ENCODE measurements around the gene EYS. TPM values are rescaled to one million over a fixed set of nuclear protein-coding genes. Genes with fewer than 3 reads are reported as not detected.

EYS gene
- total RNA-seq, 1 experiment from 2014 or later = not detected

- no peak for DNase-seq (ENCODE audit: extremely low read depth, low read depth)
Measured at GRCh38 chr6:64220801-64221200, 1486.2 kb downstream of the EYS start.

- no peak for DNase-seq (ENCODE audit: extremely low read depth, low read depth)
Measured at GRCh38 chr6:64217721-64218620, 1489.1 kb downstream of the EYS start.

- DNase-seq (ENCODE audit: extremely low read depth, low read depth) = no peak
Measured at GRCh38 chr6:64214373-64214772, 1492.7 kb downstream of the EYS start.

- no peak for DNase-seq (ENCODE audit: extremely low read depth, low read depth)
Measured at GRCh38 chr6:64213697-64214096, 1493.3 kb downstream of the EYS start.

GRCh38 chr6:64197246-64197645 lies 1509.8 kb downstream of the EYS start:
- DNase-seq (ENCODE audit: extremely low read depth, low read depth) = no peak

GRCh38 chr6:64186592-64186991 lies 1520.4 kb downstream of the EYS start:
- DNase-seq (ENCODE audit: extremely low read depth, low read depth) = no peak

- DNase-seq (ENCODE audit: extremely low read depth, low read depth) = no peak
Measured at GRCh38 chr6:64185621-64186020, 1521.4 kb downstream of the EYS start.

- no peak for DNase-seq (ENCODE audit: extremely low read depth, low read depth)
Measured at GRCh38 chr6:64175296-64175695, 1531.7 kb downstream of the EYS start.

GRCh38 chr6:64170316-64170715 lies 1536.7 kb downstream of the EYS start:
- no peak for DNase-seq (ENCODE audit: extremely low read depth, low read depth)

- no peak for DNase-seq (ENCODE audit: extremely low read depth, low read depth)
Measured at GRCh38 chr6:64160486-64160885, 1546.5 kb downstream of the EYS start.

- no peak for DNase-seq (ENCODE audit: extremely low read depth, low read depth)
Measured at GRCh38 chr6:64155063-64155462, 1552.0 kb downstream of the EYS start.

- no peak for DNase-seq (ENCODE audit: extremely low read depth, low read depth)
Measured at GRCh38 chr6:64146876-64147275, 1560.2 kb downstream of the EYS start.

- no peak for DNase-seq (ENCODE audit: extremely low read depth, low read depth)
Measured at GRCh38 chr6:64146094-64146493, 1560.9 kb downstream of the EYS start.

GRCh38 chr6:64145658-64146057 lies 1561.4 kb downstream of the EYS start:
- DNase-seq (ENCODE audit: extremely low read depth, low read depth) = no peak

- no peak for DNase-seq (ENCODE audit: extremely low read depth, low read depth)
Measured at GRCh38 chr6:64143101-64143500, 1563.9 kb downstream of the EYS start.

- DNase-seq (ENCODE audit: extremely low read depth, low read depth) = no peak
Measured at GRCh38 chr6:64141680-64142079, 1565.3 kb downstream of the EYS start.

- no peak for DNase-seq (ENCODE audit: extremely low read depth, low read depth)
Measured at GRCh38 chr6:64128301-64129024, 1578.6 kb downstream of the EYS start.

- no peak for DNase-seq (ENCODE audit: extremely low read depth, low read depth)
Measured at GRCh38 chr6:64123761-64124633, 1583.0 kb downstream of the EYS start.

GRCh38 chr6:64122712-64123375 lies 1584.2 kb downstream of the EYS start:
- DNase-seq (ENCODE audit: extremely low read depth, low read depth) = no peak

GRCh38 chr6:64121011-64121565 lies 1585.9 kb downstream of the EYS start:
- no peak for DNase-seq (ENCODE audit: extremely low read depth, low read depth)
